ENCODE results near the gene KBTBD2.

GRCh38 chr7:32868116-32868515 lies 23.4 kb downstream of the KBTBD2 start:
- TF ChIP-seq CTCF (IDR thresholded peaks at IDR 0.05; ENCODE audit: insufficient read depth, low read length, poor library complexity, severe bottlenecking) (no peak), EZH2phosphoT487 (conservative IDR thresholded peaks at IDR 0.05; ENCODE audit: low read length) (no peak)

Measured in SU-DHL-6 (cell line).